ENCODE results near the gene RARRES2.
"Not testable (repeated sequence)": the region's sequence is repeated elsewhere in the genome, so short reads cannot be mapped to it uniquely, and the experiment has no call there.

DNA sequence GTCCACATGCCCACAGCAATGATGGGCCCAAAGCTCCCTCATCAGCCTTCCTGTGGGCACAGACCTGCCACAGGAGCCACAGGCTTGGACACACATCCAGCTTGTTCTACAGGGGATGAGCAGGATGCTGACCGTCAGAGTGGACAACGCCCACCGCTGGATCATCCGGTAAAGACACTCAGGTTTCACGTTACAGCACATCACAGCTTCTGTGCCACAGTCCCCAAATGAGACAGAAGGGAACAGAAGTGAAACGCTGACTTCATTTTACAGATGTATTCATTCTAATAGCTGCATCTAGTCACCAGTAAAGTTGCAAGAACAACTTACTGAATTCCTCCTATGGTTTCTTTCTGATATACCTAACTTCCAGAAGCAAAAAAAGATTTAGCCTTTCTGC lies 51.1 kb downstream of the RARRES2 start:
- not testable (repeated sequence) for TF ChIP-seq SUZ12 (IDR thresholded peaks at IDR 0.05); HDGF (IDR thresholded peaks at IDR 0.05; ENCODE audit: borderline replicate concordance); L3MBTL2 (conservative IDR thresholded peaks at IDR 0.05); FOXK2 (IDR thresholded peaks at IDR 0.05); FOXM1 (IDR thresholded peaks at IDR 0.05; ENCODE audit: borderline replicate concordance); CTBP1 (IDR thresholded peaks at IDR 0.05; ENCODE audit: borderline replicate concordance); SP1 (IDR thresholded peaks at IDR 0.05); BHLHE40 (IDR thresholded peaks at IDR 0.05; ENCODE audit: borderline replicate concordance); ARNT (IDR thresholded peaks at IDR 0.05); NFRKB (IDR thresholded peaks at IDR 0.05); LEF1 (IDR thresholded peaks at IDR 0.05; ENCODE audit: borderline replicate concordance); ELF4 (IDR thresholded peaks at IDR 0.05); ZNF384 (IDR thresholded peaks at IDR 0.05)
- TF ChIP-seq, protein P1, sequence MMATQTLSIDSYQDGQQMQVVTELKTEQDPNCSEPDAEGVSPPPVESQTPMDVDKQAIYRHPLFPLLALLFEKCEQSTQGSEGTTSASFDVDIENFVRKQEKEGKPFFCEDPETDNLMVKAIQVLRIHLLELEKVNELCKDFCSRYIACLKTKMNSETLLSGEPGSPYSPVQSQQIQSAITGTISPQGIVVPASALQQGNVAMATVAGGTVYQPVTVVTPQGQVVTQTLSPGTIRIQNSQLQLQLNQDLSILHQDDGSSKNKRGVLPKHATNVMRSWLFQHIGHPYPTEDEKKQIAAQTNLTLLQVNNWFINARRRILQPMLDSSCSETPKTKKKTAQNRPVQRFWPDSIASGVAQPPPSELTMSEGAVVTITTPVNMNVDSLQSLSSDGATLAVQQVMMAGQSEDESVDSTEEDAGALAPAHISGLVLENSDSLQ (IDR thresholded peaks at IDR 0.05), result not testable (repeated sequence)

All from HEK293T (cell line).